ENCODE measurements around the gene CENPVL1. TPM values are rescaled to one million over a fixed set of nuclear protein-coding genes. Genes with fewer than 3 reads are reported as not detected.
A peak's percentile ranks its signal among the peaks of the same experiment; 100 is the strongest.
"Not testable (repeated sequence)": the region's sequence is repeated elsewhere in the genome, so short reads cannot be mapped to it uniquely, and the experiment has no call there.

Gene CENPVL1
- not detected for total RNA-seq

DNA sequence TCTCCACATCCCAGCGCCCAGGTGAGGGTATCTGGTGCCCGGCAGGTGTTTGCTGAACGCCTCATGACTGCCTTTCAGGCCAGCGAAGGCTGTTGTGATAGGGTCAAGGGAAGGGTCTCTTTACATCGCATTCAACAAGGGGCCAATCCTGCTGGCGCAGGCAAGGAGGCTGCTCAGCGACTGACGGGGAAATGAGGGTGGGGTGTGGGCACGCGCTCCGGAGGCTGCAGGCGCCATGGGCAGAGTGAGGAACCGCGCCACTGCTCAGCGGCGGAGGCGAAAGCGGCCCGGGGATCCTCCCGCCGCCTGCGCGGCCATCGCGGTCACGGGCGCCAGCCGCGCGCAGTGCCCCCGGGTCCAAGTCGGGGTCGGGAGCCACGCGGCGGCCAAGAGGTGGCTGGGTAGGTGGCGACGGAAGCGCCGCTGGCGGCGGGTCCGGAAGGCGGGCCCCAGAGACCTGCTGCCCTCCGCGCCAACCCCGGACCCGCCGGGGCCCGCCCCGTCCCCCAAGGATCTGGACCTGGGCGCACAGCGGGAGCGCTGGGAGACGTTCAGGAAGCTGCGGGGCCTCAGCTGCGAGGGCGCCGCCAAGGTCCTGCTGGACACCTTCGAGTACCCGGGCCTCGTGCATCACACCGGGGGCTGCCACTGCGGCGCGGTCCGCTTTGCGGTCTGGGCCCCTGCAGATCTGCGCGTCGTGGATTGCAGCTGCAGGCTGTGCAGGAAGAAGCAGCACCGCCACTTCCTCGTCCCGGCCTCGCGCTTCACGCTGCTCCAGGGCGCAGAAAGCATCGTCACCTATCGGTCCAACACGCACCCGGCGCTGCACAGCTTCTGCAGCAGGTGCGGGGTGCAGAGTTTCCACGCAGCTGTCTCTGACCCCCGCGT is at the start of gene CENPVL1:
TSS of gene CENPVL1 (plus strand) at position 236 of the 888 bp plus-strand sequence. CDS start at position 236, 0 bp downstream.
- DNase-seq: not testable (repeated sequence)

DNA sequence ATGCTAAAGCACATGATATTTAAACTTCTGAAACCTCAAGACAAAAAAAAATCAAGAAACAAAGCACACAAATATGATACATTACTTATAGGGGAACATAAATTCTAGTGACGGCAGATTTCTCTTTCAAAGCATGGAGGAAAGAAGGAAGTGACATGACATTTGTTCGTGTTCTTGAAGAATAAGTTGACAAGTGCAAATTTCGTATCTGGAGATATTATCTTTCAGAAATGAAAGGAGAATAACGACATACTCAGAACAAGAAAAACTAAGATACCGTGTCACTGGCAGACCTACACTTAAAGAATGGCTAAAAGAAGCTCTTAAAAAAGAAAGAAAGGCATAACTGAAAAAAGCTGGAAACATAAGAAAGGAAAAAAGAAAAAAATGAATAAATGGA is 44.3 kb upstream of the CENPVL1 start:
- no peak for DNase-seq

DNA sequence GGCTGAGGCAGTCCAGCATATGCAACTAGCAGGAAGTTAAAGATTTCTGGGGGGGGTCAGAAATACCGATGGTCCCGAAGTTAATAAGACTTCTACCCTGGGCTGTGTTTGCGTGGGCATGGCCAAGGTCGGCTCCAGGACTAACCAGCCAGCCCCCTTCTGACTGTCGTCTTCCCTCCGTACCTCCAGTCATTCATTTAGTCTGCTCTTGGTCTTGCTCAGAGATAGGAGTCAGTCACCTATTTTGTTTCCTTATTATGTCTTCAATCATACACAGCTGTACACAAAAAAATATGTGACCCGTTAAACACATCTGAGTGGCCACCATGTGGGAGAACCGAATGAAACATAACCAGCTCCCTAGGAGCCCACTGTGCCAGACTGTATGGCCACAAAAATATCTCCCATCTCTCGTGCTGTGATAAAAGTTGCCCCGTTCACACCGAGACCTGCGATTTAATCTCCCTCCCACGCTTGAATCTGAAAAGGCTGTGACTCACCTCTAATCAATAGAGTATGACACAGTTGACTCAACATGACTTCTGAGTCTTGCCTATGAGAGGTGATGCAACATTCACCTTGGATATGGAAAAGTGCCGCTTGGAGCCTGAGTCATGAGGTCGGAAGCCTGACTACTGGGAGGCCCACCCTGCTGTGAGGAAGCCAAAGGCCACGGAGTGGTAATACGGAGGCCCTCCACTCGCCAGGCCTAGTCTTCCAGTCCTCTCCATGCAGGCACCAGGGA is 30.5 kb upstream of the CENPVL1 start:
- not testable (repeated sequence) for DNase-seq

DNA sequence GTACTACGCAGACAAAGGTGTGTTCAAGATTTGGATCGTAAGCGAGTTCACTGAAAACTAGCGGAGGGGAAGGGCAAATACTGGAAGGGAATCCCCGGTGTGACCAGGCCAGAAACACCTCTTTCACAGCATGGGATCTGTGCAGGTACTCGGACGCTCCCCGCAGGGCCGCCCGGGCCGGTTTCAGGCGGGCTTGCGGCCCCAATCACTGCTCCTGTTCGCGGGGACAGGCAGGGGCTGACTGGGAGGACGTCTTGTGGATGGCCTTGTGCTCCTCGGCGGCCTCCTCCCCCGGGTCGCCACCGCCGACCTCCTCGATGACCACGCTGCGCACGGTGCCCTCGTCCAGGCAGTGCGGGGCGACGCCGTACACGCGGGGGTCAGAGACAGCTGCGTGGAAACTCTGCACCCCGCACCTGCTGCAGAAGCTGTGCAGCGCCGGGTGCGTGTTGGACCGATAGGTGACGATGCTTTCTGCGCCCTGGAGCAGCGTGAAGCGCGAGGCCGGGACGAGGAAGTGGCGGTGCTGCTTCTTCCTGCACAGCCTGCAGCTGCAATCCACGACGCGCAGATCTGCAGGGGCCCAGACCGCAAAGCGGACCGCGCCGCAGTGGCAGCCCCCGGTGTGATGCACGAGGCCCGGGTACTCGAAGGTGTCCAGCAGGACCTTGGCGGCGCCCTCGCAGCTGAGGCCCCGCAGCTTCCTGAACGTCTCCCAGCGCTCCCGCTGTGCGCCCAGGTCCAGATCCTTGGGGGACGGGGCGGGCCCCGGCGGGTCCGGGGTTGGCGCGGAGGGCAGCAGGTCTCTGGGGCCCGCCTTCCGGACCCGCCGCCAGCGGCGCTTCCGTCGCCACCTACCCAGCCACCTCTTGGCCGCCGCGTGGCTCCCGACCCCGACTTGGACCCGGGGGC is 28.2 kb upstream of the CENPVL1 start:
- not testable (repeated sequence) for DNase-seq

DNA sequence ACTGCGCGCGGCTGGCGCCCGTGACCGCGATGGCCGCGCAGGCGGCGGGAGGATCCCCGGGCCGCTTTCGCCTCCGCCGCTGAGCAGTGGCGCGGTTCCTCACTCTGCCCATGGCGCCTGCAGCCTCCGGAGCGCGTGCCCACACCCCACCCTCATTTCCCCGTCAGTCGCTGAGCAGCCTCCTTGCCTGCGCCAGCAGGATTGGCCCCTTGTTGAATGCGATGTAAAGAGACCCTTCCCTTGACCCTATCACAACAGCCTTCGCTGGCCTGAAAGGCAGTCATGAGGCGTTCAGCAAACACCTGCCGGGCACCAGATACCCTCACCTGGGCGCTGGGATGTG is 27.6 kb upstream of the CENPVL1 start, which contains the start of gene CENPVL2:
TSS of gene CENPVL2 (minus strand) at position 112 of the 343 bp plus-strand sequence. CDS start at position 112, 0 bp downstream.
- DNase-seq: not testable (repeated sequence)

DNA sequence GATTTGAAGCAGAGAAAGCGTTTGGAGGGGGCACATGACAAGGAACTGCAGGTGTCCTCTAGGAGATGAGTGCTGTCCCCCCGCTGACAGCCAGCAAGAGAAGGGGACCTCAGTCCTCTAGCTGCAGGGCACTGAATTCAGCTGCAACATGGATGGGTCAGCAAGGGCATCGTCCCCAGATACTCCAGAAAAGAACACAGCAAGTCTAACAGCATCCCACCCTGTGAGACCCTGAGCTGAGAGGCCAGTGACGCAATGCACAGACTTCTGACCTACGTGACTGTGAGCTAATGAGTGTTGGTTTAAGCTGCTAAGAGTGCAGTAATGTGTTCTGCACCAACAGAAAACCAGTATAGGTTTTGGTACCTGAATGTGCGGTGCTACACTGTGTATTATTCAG is 16.1 kb upstream of the CENPVL1 start:
- no peak for DNase-seq

DNA sequence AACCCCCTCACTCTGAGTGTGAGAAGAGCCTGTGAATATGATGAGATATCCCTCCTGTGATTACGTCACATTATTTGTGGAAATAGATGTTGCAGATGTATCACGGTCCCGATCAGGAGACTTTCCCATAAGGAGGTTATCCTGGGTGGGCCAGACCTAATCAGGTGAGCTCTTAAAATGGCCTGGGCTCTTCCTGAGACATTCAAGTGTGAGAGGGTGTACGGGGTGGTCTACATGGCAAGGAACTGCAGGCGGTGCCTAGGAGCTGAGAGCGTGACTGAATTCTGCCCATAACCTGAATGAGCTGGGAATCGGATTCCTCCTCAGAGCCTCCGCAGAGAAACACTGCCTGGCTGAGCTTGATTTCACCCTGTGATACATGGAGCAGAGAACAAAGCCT is 12.9 kb upstream of the CENPVL1 start:
- no peak for DNase-seq

DNA sequence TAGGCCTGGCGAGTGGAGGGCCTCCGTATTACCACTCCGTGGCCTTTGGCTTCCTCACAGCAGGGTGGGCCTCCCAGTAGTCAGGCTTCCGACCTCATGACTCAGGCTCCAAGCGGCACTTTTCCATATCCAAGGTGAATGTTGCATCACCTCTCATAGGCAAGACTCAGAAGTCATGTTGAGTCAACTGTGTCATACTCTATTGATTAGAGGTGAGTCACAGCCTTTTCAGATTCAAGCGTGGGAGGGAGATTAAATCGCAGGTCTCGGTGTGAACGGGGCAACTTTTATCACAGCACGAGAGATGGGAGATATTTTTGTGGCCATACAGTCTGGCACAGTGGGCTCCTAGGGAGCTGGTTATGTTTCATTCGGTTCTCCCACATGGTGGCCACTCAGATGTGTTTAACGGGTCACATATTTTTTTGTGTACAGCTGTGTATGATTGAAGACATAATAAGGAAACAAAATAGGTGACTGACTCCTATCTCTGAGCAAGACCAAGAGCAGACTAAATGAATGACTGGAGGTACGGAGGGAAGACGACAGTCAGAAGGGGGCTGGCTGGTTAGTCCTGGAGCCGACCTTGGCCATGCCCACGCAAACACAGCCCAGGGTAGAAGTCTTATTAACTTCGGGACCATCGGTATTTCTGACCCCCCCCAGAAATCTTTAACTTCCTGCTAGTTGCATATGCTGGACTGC is 2.8 kb downstream of the CENPVL1 start:
- DNase-seq: not testable (repeated sequence)

DNA sequence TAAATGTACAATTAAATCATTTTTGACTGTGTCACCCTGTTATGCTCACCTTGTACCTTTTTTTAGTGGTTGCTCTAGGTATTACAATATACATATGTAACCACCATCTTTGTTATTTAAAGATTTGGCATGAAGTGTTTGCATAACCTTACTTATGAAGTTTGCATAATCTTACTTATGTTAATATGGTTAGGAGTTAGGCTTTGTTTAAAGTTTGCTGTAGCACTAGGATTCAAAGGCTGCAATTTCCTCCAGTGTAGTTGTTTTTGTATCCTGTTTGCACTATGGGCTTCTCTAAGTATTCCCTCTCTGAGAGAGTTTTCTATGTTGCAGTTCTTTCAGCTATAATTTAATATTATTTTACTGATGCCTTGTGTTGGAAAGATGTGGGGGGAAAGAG is 17.9 kb downstream of the CENPVL1 start:
- DNase-seq: no peak

DNA sequence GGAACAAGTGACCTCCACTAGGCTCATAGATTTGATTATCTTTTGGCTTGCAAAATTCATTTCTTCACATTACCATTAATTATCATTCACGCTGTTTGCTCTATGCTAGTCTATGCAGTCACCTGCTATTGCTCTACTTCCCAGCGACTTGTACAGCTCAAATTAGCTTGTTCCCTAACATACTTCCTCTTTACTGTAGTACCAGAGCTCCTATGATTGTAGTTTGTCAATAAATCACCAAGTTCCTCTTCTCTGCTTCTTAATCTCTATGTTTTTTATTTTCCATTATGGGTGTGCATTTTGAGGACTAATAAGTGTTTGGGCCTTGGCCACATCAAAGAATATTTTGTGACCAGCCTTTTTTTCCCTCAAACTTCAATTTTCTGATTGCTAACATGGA is 26.8 kb downstream of the CENPVL1 start:
- DNase-seq: no peak

DNA sequence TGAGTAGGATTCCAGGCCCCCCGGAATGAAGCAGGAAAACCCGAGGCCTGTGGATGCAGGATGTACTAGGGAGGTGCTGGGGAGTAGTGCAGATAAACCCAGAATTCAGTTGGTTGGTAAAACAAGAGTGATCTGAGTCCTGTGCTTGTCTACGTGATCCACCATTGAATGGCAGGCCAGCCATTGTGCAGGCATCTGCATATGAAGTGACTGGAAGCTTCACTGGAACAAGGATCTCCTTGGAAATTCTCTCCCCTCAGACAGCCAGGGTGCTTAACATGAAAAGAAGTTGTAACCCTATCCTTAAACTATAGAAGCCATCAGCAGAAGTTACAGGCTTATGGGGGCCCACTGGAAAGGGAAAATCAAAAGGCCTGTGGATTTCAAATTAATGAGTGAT is 32.3 kb downstream of the CENPVL1 start:
- DNase-seq: no peak

DNA sequence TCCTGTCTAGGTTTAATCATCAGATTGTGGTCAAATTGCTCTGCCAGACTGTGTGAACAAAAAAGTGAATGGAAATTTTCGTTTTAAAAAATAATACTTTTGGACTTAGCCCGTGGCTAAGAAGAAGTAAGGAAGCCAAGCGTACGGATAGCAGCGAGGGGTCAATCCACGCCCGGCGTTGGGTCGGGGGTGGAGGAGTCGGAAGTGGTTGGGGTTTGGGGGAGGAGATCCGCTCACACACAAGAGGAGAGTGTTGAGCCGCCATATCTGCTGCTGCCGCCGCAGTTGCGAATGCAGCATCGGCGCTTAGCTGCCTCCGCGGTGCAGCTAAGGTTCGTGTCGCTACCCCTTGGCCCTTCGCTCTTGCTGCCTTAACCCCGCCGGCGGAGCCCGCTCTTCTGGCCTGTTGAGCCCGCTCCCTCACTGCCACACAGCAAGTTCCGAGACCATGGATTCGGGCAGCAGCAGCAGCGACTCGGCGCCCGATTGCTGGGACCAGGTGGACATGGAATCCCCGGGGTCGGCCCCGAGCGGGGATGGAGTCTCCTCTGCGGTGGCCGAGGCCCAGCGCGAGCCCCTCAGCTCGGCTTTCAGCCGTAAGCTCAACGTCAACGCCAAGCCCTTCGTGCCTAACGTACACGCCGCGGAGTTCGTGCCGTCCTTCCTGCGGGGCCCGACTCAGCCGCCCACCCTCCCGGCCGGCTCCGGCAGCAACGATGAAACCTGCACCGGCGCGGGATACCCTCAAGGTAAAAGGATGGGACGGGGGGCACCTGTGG is 33.1 kb downstream of the CENPVL1 start, which contains the start of gene GSPT2:
TSS of gene GSPT2 (plus strand) at position 264 of the 779 bp plus-strand sequence. CDS start at position 449, 185 bp downstream.
- DNase-seq: peak; percentile 46

DNA sequence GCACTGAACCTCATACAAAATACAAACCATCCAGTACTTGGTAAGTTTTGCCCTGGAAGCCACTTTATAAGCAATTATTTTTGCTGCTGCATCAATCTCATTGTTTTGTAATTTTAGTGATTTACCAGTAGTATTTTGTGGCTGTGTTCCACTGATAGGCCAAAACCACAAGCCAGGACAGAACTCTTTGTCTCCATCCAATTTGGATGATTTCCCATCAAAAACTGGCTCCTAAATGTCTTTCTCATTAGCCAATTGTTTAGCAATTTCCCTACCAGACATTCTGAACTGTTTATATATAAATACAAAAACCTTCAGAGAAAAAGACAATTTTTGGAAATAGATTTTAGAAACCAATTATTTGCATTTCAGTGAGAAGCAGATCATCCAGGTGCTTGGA is 37.4 kb downstream of the CENPVL1 start:
- no peak for DNase-seq

DNA sequence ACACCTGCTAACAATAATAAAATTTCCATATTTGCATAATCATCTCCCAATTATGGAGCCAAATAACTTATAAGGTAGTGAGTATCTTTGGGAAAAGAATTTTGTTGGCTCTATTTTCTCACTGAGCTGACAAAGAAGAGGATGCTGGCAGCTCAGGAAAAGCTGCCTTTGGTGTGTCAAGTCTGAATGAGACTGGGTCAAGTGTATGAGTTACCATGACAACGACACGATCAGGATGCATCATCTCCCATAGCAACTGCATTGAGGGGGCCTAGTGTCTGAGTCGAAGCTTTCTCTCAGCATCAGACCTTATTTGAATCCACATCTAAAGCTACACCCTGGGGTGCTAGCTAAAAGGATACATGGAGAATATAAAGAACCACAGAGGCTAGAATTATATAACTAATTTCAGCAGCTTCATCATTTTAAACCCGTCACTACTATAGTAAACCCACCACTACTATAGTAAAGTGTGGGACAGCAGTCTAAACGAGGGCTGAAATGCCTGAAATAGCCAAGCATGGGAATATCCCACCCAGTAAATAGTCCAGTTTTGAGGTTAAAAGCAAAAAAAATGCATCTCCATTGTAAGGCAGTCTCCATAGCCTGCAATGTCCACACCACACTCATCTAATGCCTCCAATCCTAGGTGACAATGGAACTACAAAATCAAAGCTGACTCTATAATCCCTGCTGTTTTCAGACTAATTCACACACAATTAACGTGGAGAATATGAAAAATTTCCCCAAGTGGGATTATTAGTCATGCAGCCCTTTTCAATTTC is 48.9 kb downstream of the CENPVL1 start:
- DNase-seq: no peak

DNA sequence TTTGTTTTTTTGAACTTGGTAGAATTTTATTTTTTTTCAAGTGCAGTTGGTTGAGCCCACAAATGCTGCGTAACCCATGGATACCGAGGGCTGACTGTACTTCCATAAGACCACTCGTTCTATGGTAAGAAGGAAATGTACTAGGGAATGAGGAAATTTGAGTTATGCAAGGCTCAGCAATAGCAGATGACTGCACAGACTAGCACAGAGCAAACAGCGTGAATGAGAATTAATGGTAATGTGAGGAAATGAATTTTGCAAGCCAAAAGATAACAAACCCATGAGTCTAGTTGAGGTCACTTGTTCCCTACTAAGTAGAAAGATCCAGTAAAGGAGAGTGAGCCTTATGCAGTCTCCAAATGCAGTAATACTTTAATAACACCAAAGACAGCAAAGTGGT is 50.3 kb downstream of the CENPVL1 start:
- no peak for DNase-seq

Measured in skin of body (tissue), 2 donors.